T47D (cell line): ENCODE results near the gene VSIG2.

Source experiments
- DNase-seq, 2 experiments: peaks; one replicate each; pipeline versions ENCODE4 v3.0.0 to v3.0.0-alpha.2; 2011 to 2012; ENCODE audit warnings: low read depth in 1 of 2, low spot score in 1 of 2
- JUND ChIP-seq: IDR thresholded peaks from 2 replicates; pipeline ENCODE4 v1.6.1; 2012; ENCODE audit warnings: low read depth
- in situ Hi-C: cut with HindIII; loops from 2 replicates; pipeline ENCODE4 v1.10.0; 2016; ENCODE audit warnings: low sequenced_read_pairs, low pct_unique_long_range_greater_than_20kb

The VSIG2 gene

GRCh38 chr11:124751741-124752470 lies at the start of gene VSIG2:
VSIG2 (minus strand) TSS chr11:124752255; CDS start chr11:124752137, 118 bp downstream.
- in situ Hi-C loops, result no loop called here
- no peak for TF ChIP-seq JUND
- DNase-seq, result no peak

- in situ Hi-C loops, result no loop called here
- TF ChIP-seq JUND, result no peak
- DNase-seq, result no peak
These were observed 49.0 kb upstream of the VSIG2 start for GRCh38 chr11:124801014-124801413.

DNA sequence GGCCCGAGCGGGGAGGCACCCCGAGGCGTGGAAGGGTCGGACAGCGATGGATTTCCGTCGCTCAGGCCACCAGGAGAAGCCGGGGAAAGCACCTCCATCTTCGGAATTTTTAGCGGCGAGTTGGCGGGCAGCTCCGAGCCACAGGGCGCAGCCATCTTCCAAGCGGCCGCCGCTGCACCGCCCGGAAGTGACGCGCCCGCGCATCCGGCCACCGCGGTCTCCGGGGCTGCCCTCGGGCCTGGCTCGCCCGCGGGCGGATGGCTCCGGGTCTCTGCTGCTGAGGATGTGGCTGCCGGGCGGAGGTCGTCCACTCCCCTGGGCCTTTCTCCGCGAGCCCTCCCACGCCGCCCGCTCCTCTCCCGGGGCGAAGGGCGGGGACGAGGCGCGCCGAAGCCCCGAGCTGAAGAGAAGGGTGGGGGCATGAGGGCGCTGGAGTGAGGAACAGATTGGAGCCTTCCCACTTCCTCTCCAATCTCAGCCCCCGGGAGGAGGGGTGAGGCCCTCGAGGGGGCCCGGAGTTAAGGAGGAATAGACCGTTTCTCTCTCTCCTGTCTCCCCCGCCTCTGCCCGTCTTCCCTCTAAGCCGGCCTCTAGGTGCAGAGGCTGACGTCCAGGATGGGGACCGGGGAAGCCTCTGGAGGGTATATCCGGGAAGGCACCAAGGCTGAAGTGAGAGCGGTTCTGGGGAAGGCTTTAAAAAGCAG lies 48.3 kb upstream of the VSIG2 start, which contains the start of gene MSANTD2:
Gene MSANTD2 (minus strand): TSS at position 181 of the 704 bp plus-strand sequence. CDS start 26 bp downstream, at position 155.
- peak; percentile 78 for DNase-seq
- in situ Hi-C loops, result no loop called here
- TF ChIP-seq JUND, result no peak

DNA sequence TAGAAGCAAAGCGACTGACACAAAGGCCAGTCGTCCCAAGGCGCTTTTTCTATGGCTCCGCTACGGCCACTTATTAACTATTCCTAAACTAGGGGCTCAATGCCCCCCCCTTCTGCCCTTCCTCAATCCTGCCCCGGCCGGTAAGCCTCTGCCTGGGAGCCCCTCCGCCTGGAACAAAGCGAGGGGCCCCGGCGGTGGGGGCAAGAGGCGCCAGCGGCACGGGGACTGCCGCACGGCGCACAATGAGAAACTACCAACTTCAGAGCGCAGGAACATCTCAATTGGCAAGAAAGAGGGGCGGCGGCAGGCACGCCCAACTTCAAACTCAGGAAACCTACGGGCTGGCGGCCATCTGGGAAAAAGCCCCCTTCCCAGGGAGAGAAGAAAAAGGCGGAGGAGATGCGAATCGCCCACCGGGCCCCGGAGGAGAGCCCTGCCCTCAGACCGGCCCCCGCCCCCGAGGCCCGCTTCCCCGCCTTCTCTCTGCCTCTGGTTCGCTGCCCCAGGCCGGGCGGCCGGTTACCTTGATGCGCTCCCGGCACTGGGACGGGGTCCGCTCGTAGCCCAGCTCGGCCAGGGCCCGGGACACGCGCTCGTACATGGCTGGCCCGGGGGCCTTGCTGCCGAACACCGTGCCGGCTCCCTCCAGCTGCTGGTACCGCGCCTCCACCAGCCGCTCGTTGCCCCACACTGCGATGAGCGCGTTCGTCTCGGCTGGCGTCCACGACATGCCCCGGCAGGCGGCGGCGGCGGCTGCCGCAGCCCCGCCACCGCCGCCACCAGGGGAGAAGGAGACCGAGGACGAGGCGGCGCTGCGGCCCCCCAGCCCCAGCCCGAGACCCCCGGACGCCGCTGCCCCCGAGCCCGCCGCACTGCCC lies 47.5 kb upstream of the VSIG2 start:
- peak; percentile 41 to 64 for DNase-seq
- TF ChIP-seq JUND, result no peak
- in situ Hi-C loops, result no loop called here

GRCh38 chr11:124798991-124799347 lies 46.9 kb upstream of the VSIG2 start:
- TF ChIP-seq JUND, result no peak
- DNase-seq, result peak; percentile 35 to 71
- in situ Hi-C loops, result no loop called here

DNA sequence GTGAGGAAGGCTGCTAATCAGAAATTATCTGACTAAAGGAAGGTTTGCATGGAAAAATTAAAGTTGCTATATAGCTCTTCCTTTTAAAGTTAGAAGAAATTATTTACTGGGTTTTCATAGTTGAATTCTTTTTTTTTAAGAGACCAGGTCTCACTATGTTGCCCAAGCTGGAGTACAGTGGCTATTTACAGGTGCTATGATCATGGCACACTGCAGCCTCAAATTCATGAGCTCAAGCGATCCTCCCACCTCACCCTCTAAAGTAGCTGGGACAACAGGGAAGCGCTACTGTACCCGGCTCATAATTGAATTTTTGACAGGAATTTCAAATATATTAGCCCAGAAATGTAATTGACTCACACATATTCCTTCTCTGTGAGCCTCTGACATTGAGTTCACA lies 44.3 kb upstream of the VSIG2 start:
- TF ChIP-seq JUND, result no peak
- DNase-seq, result no peak
- in situ Hi-C loops, result no loop called here

GRCh38 chr11:124793466-124794278 lies 41.6 kb upstream of the VSIG2 start:
- peak; percentile 56 to 76 for DNase-seq
- TF ChIP-seq JUND, result no peak
- in situ Hi-C loops, result no loop called here

GRCh38 chr11:124791626-124792341 lies 39.7 kb upstream of the VSIG2 start:
- in situ Hi-C loops, result no loop called here
- DNase-seq, result no peak
- TF ChIP-seq JUND, result no peak

DNA sequence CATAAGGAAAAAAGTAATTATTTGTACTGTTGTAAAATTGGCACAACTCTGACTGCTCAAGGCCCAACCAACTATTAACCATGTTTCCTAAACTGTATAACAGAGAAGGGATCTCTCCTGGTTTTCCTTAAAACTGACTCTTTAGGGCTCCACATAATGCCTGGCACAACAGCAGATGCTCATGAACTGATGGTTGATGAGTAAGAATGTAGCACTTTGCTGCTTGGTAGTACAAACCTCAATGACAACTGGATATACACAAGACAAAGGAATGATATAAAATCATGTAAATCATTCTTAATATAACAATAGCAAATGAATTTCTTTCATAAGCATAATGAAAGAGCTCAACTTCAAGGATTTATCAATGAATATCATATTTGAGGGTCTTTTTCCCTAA lies 36.5 kb upstream of the VSIG2 start:
- in situ Hi-C loops, result no loop called here
- no peak for TF ChIP-seq JUND
- DNase-seq, result no peak

- TF ChIP-seq JUND, result no peak
- in situ Hi-C loops, result no loop called here
- no peak for DNase-seq
These were observed 32.0 kb upstream of the VSIG2 start for GRCh38 chr11:124784051-124784450.

DNA sequence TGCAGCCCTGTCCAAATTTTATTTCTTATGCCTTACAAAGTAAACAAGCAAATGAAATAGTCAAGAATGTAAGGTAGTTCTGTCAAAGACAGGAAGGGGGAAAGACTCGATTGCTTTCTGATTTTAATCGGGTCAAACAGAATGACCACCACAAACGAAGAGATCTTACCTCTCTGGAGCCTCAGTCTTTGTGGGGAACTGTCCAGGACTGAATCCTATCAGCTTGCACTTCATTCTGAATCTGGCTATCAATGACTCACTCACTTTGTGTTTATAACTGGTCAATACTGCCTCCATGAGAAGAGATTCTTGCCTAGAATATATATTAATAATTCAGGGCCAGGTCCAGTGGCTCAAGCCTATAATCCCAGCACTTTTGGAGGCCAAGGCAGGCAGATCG lies 30.9 kb upstream of the VSIG2 start:
- DNase-seq, result no peak
- TF ChIP-seq JUND, result no peak
- in situ Hi-C loops, result no loop called here
